Mesothelial cell of epicardium (in vitro differentiated cells): ENCODE measurements around the gene AFAP1. TPM values are rescaled to one million over a fixed set of nuclear protein-coding genes. Genes with fewer than 3 reads are reported as not detected.

Experiments
- DNase-seq, 2 experiments: peaks; one replicate each; pipeline ENCODE4 v3.0.0; 2021; ENCODE audit warnings: low spot score in 2 of 2; ENCODE audit not compliant: unreplicated experiment in 2 of 2
- H3K27ac Mint-ChIP-seq: 2 replicates; pipeline ENCODE4 v1.8.0; 2021; ENCODE audit warnings: mixed read lengths
- H3K27me3 Mint-ChIP-seq: 2 replicates; pipeline ENCODE4 v1.8.0; 2021; ENCODE audit warnings: low read depth, mixed read lengths
- H3K36me3 Mint-ChIP-seq: 2 replicates; pipeline ENCODE4 v1.8.0; 2021; ENCODE audit warnings: mixed read lengths
- H3K4me1 Mint-ChIP-seq: 2 replicates; pipeline ENCODE4 v1.8.0; 2021; ENCODE audit warnings: mixed read lengths
- H3K4me3 Mint-ChIP-seq: 2 replicates; pipeline ENCODE4 v1.8.0; 2021; ENCODE audit warnings: mild to moderate bottlenecking, moderate library complexity, mixed read lengths
- H3K9me3 Mint-ChIP-seq: 2 replicates; pipeline ENCODE4 v1.8.0; 2021; ENCODE audit warnings: mixed read lengths
- CTCF ChIP-seq: fragments of 200-600 bp; sonication (generic); IDR thresholded peaks from one replicate; pipeline ENCODE4 v1.5.0; 2021; ENCODE audit warnings: antibody characterized with exemption; ENCODE audit not compliant: unreplicated experiment
- total RNA-seq: library from RNA; stranded (reverse); gene quantifications from 3 replicates; pipeline ENCODE4 v1.2.1, GENCODE V29; 2021

Gene AFAP1
- total RNA-seq, 1 donor from 2014 or later: 82.4 TPM

- Mint-ChIP-seq H3K4me1 (peaks cover 13% of the 10 kb centered on the region), H3K27me3 (no peaks in the 10 kb centered on the region), H3K36me3 (peaks cover 33% of the 10 kb centered on the region), H3K4me3 (no peak overlapping the region), H3K27ac (peak overlapping the region; percentile 75), H3K9me3 (no peaks in the 10 kb centered on the region)
- TF ChIP-seq CTCF: peak; percentile 80
- peak; percentile 48 to 76 for DNase-seq
These were observed 177.9 kb downstream of the AFAP1 start for GRCh38 chr4:7761720-7762119.

GRCh38 chr4:7761312-7761711 lies 178.3 kb downstream of the AFAP1 start:
- no peaks in the 10 kb centered on the region for H3K27me3 Mint-ChIP-seq
- no peak overlapping the region for H3K4me3 Mint-ChIP-seq
- DNase-seq: no peak
- H3K4me1 Mint-ChIP-seq: peaks cover 13% of the 10 kb centered on the region
- H3K27ac Mint-ChIP-seq: no peak overlapping the region
- peaks cover 32% of the 10 kb centered on the region for H3K36me3 Mint-ChIP-seq
- TF ChIP-seq CTCF: no peak
- H3K9me3 Mint-ChIP-seq: no peaks in the 10 kb centered on the region

GRCh38 chr4:7760706-7761105 lies 179.0 kb downstream of the AFAP1 start:
- Mint-ChIP-seq H3K9me3 (no peaks in the 10 kb centered on the region), H3K27ac (no peak overlapping the region), H3K27me3 (no peaks in the 10 kb centered on the region), H3K36me3 (peaks cover 29% of the 10 kb centered on the region), H3K4me1 (peaks cover 13% of the 10 kb centered on the region), H3K4me3 (no peak overlapping the region)
- DNase-seq: no peak
- TF ChIP-seq CTCF: no peak

- peaks cover 13% of the 10 kb centered on the region for H3K4me1 Mint-ChIP-seq
- DNase-seq: no peak
- H3K27ac Mint-ChIP-seq: no peak overlapping the region
- TF ChIP-seq CTCF: no peak
- peaks cover 25% of the 10 kb centered on the region for H3K36me3 Mint-ChIP-seq
- no peaks in the 10 kb centered on the region for H3K27me3 Mint-ChIP-seq
- no peaks in the 10 kb centered on the region for H3K9me3 Mint-ChIP-seq
- no peak overlapping the region for H3K4me3 Mint-ChIP-seq
These were observed 179.4 kb downstream of the AFAP1 start for GRCh38 chr4:7760228-7760627.

GRCh38 chr4:7759635-7760034 lies 180.0 kb downstream of the AFAP1 start:
- DNase-seq: no peak
- Mint-ChIP-seq H3K9me3 (no peaks in the 10 kb centered on the region), H3K27me3 (no peaks in the 10 kb centered on the region), H3K36me3 (peaks cover 23% of the 10 kb centered on the region), H3K27ac (no peak overlapping the region), H3K4me1 (peaks cover 13% of the 10 kb centered on the region), H3K4me3 (no peak overlapping the region)
- no peak for TF ChIP-seq CTCF

GRCh38 chr4:7759216-7759615 lies 180.4 kb downstream of the AFAP1 start:
- H3K27ac Mint-ChIP-seq: no peak overlapping the region
- H3K4me3 Mint-ChIP-seq: no peak overlapping the region
- peaks cover 13% of the 10 kb centered on the region for H3K4me1 Mint-ChIP-seq
- DNase-seq: no peak
- no peaks in the 10 kb centered on the region for H3K27me3 Mint-ChIP-seq
- no peak for TF ChIP-seq CTCF
- H3K9me3 Mint-ChIP-seq: no peaks in the 10 kb centered on the region
- peaks cover 21% of the 10 kb centered on the region for H3K36me3 Mint-ChIP-seq
